Stimulated activated naive CD8-positive, alpha-beta T cell treated with anti-CD3 and anti-CD28 coated beads, Interleukin-15, Interleukin-2, amounts not matched to agents 100 ng/mL and 50 ng/mL, for 24 hours (primary cell): Measurements from ENCODE around the gene LDHAL6B.

Source experiments
- H3K27ac Mint-ChIP-seq: one replicate; pipeline ENCODE4 v1.8.0; 2021; ENCODE audit warnings: mild to moderate bottlenecking, mixed read lengths
- H3K27me3 Mint-ChIP-seq: one replicate; pipeline ENCODE4 v1.8.0; 2021; ENCODE audit warnings: mixed read lengths
- H3K36me3 Mint-ChIP-seq: one replicate; pipeline ENCODE4 v1.8.0; 2021; ENCODE audit warnings: low read depth, mixed read lengths
- H3K4me1 Mint-ChIP-seq: one replicate; pipeline ENCODE4 v1.8.0; 2021; ENCODE audit warnings: low read depth, mixed read lengths
- H3K4me3 Mint-ChIP-seq: one replicate; pipeline ENCODE4 v1.8.0; 2021; ENCODE audit warnings: mild to moderate bottlenecking, mixed read lengths
- H3K9me3 Mint-ChIP-seq: one replicate; pipeline ENCODE4 v1.8.0; 2021; ENCODE audit warnings: mixed read lengths

Gene LDHAL6B

DNA sequence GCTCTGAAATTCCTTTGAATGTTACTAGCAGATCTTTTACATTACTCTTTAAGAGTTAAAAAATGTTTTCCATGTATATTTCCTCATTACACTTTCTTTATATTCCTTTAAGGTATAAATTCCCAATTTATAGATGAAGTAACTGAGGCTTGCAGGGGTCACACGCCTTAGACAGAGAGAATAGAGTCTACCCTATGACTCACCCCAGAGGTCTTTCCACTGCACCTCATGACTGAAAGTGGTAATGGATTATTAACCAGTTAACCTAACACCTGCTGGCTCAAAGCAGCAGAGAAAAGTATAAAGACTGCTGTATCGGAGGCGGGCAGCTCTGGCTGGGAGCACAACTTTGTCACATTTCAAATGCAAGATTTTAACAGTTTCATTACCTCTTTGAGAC is 37.7 kb downstream of the LDHAL6B start:
- Mint-ChIP-seq H3K36me3 (no peaks in the 10 kb centered on the region), H3K27ac (no peak overlapping the region), H3K4me1 (peaks cover 28% of the 10 kb centered on the region), H3K9me3 (no peaks in the 10 kb centered on the region), H3K4me3 (no peak overlapping the region), H3K27me3 (no peaks in the 10 kb centered on the region)

- Mint-ChIP-seq H3K9me3 (no peaks in the 10 kb centered on the region), H3K27me3 (no peaks in the 10 kb centered on the region), H3K27ac (no peak overlapping the region), H3K4me3 (no peak overlapping the region), H3K36me3 (no peaks in the 10 kb centered on the region), H3K4me1 (peaks cover 40% of the 10 kb centered on the region)
Measured at GRCh38 chr15:59245559-59245958, 38.9 kb downstream of the LDHAL6B start.

- Mint-ChIP-seq H3K27ac (peak overlapping the region; percentile 68), H3K9me3 (no peaks in the 10 kb centered on the region), H3K4me1 (peaks cover 51% of the 10 kb centered on the region), H3K27me3 (no peaks in the 10 kb centered on the region), H3K4me3 (no peak overlapping the region), H3K36me3 (no peaks in the 10 kb centered on the region)
Measured at GRCh38 chr15:59247364-59247763, 40.7 kb downstream of the LDHAL6B start.

DNA sequence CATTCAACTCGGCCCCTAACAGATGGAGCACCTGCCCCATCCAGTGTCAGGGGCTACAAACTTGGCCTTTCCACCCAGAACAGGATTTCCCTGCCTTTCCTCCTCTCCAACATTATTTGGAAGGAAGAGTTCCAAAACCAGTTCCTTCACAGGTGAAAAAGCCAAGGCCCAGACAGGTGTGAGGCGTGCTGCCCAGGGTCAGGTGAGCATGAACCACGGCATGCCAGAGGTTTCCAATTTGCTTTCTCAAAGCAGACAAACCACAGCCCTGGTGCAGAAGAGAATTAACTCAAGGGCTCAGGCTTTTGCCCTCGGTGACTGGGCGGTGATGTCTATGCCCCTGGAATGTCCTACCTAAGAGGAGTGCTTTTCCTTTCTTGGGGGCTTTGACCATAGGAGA is 43.2 kb downstream of the LDHAL6B start:
- no peak overlapping the region for H3K4me3 Mint-ChIP-seq
- peak overlapping the region; percentile 82 for H3K27ac Mint-ChIP-seq
- no peaks in the 10 kb centered on the region for H3K27me3 Mint-ChIP-seq
- no peaks in the 10 kb centered on the region for H3K9me3 Mint-ChIP-seq
- peaks cover 3% of the 10 kb centered on the region for H3K36me3 Mint-ChIP-seq
- peaks cover 51% of the 10 kb centered on the region for H3K4me1 Mint-ChIP-seq

GRCh38 chr15:59250249-59250648 is 43.6 kb downstream of the LDHAL6B start:
- peaks cover 3% of the 10 kb centered on the region for H3K36me3 Mint-ChIP-seq
- H3K4me3 Mint-ChIP-seq = no peak overlapping the region
- H3K27ac Mint-ChIP-seq = peak overlapping the region; percentile 82
- H3K27me3 Mint-ChIP-seq = no peaks in the 10 kb centered on the region
- H3K9me3 Mint-ChIP-seq = no peaks in the 10 kb centered on the region
- H3K4me1 Mint-ChIP-seq = peaks cover 49% of the 10 kb centered on the region

- Mint-ChIP-seq H3K27me3 (no peaks in the 10 kb centered on the region), H3K27ac (peak overlapping the region; percentile 82), H3K4me1 (peaks cover 59% of the 10 kb centered on the region), H3K36me3 (peaks cover 12% of the 10 kb centered on the region), H3K9me3 (no peaks in the 10 kb centered on the region), H3K4me3 (peak overlapping the region; percentile 61)
Measured at GRCh38 chr15:59251001-59251845, 44.6 kb downstream of the LDHAL6B start.

DNA sequence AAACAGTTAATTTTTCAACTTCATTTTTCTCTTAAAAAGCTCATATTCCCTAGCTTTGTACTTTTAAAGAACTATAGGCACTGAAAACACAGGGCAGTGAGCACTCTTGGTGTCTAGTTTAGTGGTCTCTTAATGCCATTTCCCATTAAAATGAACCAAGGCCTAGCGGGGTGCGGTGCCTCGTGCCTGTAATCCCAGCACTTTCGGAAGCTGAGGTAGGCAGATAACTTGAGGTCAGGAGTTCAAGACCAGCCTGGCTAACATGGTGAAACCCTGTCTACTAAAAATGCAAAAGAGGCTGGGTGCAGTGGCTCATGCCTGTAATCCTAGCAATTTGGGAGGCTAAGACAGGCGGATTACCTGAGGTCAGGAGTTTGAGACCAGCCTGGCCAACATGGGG is 45.5 kb downstream of the LDHAL6B start:
- no peak overlapping the region for H3K27ac Mint-ChIP-seq
- H3K4me1 Mint-ChIP-seq = peaks cover 68% of the 10 kb centered on the region
- no peaks in the 10 kb centered on the region for H3K27me3 Mint-ChIP-seq
- H3K9me3 Mint-ChIP-seq = no peaks in the 10 kb centered on the region
- H3K4me3 Mint-ChIP-seq = no peak overlapping the region
- H3K36me3 Mint-ChIP-seq = peaks cover 12% of the 10 kb centered on the region

DNA sequence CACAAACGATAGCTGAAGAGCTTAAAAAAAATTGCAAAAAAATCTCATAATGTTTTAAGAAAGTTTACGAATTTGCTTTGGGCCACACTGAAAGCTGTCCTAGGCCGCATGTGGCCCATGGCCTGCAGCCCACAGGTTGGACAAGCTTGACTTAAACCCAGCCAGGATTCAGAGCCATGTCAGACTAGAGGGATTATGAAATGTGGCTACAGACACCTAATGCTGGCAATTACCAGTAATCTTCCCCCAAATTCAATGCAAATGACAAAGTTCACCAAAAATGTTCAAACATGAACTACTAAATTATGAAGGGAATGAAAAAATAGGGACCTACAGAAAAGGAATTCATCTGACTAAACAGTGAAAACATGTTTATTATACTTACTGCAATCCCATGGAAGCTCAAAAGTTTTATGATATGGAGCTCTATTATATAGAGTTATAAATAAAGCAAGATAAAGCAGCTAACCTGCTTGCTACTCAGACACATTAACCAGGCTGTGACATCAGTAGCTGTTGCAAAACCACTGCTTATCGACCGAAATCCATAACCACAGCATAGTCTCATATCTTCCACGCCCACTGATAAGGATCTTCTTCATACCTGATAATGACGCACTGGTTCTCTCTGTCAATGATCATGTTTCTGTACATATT is 49.2 kb downstream of the LDHAL6B start:
- Mint-ChIP-seq H3K36me3 (peaks cover 12% of the 10 kb centered on the region), H3K4me1 (peaks cover 72% of the 10 kb centered on the region), H3K4me3 (peak overlapping the region; percentile 55), H3K27me3 (no peaks in the 10 kb centered on the region), H3K9me3 (no peaks in the 10 kb centered on the region), H3K27ac (peak overlapping the region; percentile 93)

GRCh38 chr15:59256482-59256881 is 49.8 kb downstream of the LDHAL6B start:
- Mint-ChIP-seq H3K27ac (peak overlapping the region; percentile 82), H3K36me3 (peaks cover 12% of the 10 kb centered on the region), H3K9me3 (no peaks in the 10 kb centered on the region), H3K27me3 (no peaks in the 10 kb centered on the region), H3K4me1 (peaks cover 65% of the 10 kb centered on the region), H3K4me3 (no peak overlapping the region)

DNA sequence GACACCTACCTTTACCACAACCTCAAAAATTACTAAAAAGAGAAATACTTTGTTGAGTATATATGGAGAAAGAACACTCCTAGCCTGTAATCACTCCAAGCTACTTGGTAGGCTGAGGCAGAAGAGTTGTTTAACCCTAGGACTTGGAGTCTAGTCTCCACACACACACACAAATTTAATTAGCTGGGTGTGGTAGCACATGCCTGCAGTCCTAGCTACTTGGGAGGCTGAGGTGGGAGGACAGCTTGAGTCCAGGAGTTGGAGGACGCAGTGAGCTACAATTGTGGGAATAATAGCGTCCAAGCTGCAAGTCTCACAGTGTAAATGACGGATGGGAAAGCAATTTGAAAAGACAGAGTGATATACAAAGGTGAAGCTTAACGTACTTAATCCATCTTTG is 50.5 kb downstream of the LDHAL6B start:
- H3K27ac Mint-ChIP-seq = peak overlapping the region; percentile 82
- H3K9me3 Mint-ChIP-seq = no peaks in the 10 kb centered on the region
- no peaks in the 10 kb centered on the region for H3K27me3 Mint-ChIP-seq
- no peak overlapping the region for H3K4me3 Mint-ChIP-seq
- peaks cover 12% of the 10 kb centered on the region for H3K36me3 Mint-ChIP-seq
- peaks cover 64% of the 10 kb centered on the region for H3K4me1 Mint-ChIP-seq
